ENCODE results near the gene PACSIN2. TPM values are rescaled to one million over a fixed set of nuclear protein-coding genes. Genes with fewer than 3 reads are reported as not detected.

The PACSIN2 gene
- total RNA-seq, 5 donors from 2014 or later (not counting 1 experiment from before 2014, with no cell fraction given) = 25.9 to 49.0 (median 40.4) TPM

- Histone ChIP-seq H3K27ac (ENCODE audit: low read length) (peak overlapping the region; percentile 60), H3K4me3 (ENCODE audit: control insufficient read depth in 1 of 2, extremely low read depth in 1 of 2, low read length in 1 of 2) (no peak overlapping the region), H3K9me3 (no peaks in the 10 kb centered on the region), H3K27me3 (replicated peaks in 1 of 2; ENCODE audit: control insufficient read depth in 2 of 2, extremely low read depth in 1 of 2, insufficient read depth in 2 of 2, low read length in 1 of 2) (no peaks in the 10 kb centered on the region), H3K36me3 (ENCODE audit: control insufficient read depth in 2 of 2, extremely low read depth in 1 of 2, insufficient read depth in 1 of 2, low read length in 1 of 2) (peaks cover 13 to 18% of the 10 kb centered on the region in 2 donors), H3K4me1 (ENCODE audit: control insufficient read depth in 1 of 2, extremely low read depth in 1 of 2, insufficient read depth in 2 of 2, low read length in 2 of 2) (peaks cover 15 to 67% of the 10 kb centered on the region in 2 experiments)
- POLR2A ChIA-PET = no interaction called here
- no peaks in the 10 kb centered on the region for H3K9me3 Mint-ChIP-seq
- 84% methylated on average over 8 of the region's 9 CpGs for WGBS (ENCODE audit: insufficient coverage)
- CTCF ChIA-PET = interaction anchor here (0.5 to 2.0 kb wide), 3 partner anchors 24 to 165 kb away, joined by 3 to 10 read pairs (median 6); no protein-coding TSS in a partner anchor
- H3K4me1 Mint-ChIP-seq = peaks cover 34 to 51% (median 38%) of the 10 kb centered on the region in 3 donors
- H3K4me3 Mint-ChIP-seq = peak overlapping the region in 1 of 3 donors; percentile 26
- ATAC-seq (replicated peaks in 1 of 4) = no peak
- peak overlapping the region; percentile 69 to 80 for H3K27ac Mint-ChIP-seq
- DNase-seq = no peak
- peaks cover 2% of the 10 kb centered on the region for H3K36me3 Mint-ChIP-seq
- no peaks in the 10 kb centered on the region for H3K27me3 Mint-ChIP-seq
These were observed 119.4 kb downstream of the PACSIN2 start for GRCh38 chr22:42895541-42895981.

DNA sequence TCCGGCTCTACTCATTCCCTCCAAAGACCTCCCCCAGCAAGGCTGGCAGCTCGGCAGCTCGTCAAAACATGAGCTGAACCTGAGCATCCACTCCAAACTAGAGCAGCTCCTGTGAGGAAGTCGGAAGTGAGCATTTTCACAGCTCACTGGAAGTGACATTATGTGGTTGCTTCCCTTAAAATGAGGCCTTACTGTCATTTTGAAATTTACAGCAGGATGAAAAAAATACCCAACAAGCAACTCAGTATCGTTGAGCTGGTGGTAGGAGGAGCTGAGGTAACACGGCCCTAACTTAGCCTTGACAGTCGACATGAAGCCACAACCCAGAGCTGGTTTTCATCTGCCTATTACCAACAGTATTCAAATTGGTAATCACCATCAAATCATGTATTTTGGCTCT is 119.9 kb downstream of the PACSIN2 start:
- peaks cover 15 to 72% of the 10 kb centered on the region in 2 experiments for H3K4me1 ChIP-seq (ENCODE audit: control insufficient read depth in 1 of 2, extremely low read depth in 1 of 2, insufficient read depth in 2 of 2, low read length in 2 of 2)
- peak overlapping the region; percentile 60 for H3K27ac ChIP-seq (ENCODE audit: low read length)
- no peaks in the 10 kb centered on the region for H3K9me3 ChIP-seq
- Mint-ChIP-seq H3K4me1 (peaks cover 34 to 51% (median 38%) of the 10 kb centered on the region in 3 donors), H3K36me3 (peaks cover 2% of the 10 kb centered on the region), H3K4me3 (peak overlapping the region in 1 of 3 donors; percentile 26), H3K27me3 (no peaks in the 10 kb centered on the region), H3K27ac (peak overlapping the region; percentile 69 to 80), H3K9me3 (no peaks in the 10 kb centered on the region)
- peak in 18 of 35 experiments; percentile 10 to 65 (median 20) for DNase-seq
- no peak overlapping the region for H3K4me3 ChIP-seq (ENCODE audit: control insufficient read depth in 1 of 2, extremely low read depth in 1 of 2, low read length in 1 of 2)
- 60% methylated on average over 3 of the region's 7 CpGs for WGBS (ENCODE audit: insufficient coverage)
- peaks cover 11 to 17% of the 10 kb centered on the region in 2 donors for H3K36me3 ChIP-seq (ENCODE audit: control insufficient read depth in 2 of 2, extremely low read depth in 1 of 2, insufficient read depth in 1 of 2, low read length in 1 of 2)
- ATAC-seq (replicated peaks in 1 of 4) = peak; percentile 31 to 82 (median 48)
- ChIA-PET POLR2A (interaction anchor here in 1 of 2 donors (0.6 kb wide), 1 partner anchor 8 kb away, joined by 3 read pairs; no protein-coding TSS in a partner anchor), CTCF (interaction anchor here in 1 of 2 donors (2.0 kb wide), 1 partner anchor 27 kb away, joined by 10 read pairs; no protein-coding TSS in a partner anchor)
- H3K27me3 ChIP-seq (replicated peaks in 1 of 2; ENCODE audit: control insufficient read depth in 2 of 2, extremely low read depth in 1 of 2, insufficient read depth in 2 of 2, low read length in 1 of 2) = no peaks in the 10 kb centered on the region

DNA sequence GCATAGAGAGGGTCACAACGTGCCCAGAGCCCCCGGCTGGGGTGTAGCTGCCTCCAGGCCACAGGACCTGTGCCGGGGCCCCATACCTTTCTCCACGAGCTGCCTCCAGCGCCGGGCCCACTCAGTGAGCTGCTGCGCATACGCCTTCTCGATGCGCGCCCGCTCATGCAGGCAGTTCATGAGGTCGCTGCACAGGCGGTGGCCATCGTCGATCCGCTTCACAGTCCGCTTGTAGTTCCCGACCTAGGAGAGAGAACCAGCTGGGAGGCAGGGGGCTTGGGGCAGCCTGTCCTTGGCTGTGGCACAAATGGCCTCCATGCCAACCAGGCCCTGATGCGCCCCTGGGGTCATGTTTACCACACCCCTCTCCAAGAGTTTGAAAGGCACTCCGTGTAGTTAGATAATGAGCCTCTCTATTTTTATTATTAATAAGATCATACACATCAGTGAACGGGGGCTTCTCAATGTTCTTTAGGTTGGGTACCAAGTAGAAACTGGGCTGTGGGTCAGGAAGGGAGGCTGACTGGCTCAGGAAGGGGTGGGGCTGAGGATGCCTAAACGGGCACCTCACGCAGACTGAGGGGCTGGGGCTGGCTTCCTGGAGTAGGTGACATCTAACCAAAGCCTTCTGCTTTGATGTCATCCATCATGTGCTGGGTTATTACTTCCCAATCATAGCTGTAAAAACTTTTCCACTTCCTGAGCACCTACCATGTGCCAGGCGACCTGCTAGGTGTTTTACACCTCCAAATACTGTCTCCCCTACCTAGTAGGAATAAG is 121.4 kb downstream of the PACSIN2 start:
- no peaks in the 10 kb centered on the region for H3K27me3 ChIP-seq (replicated peaks in 1 of 2; ENCODE audit: control insufficient read depth in 2 of 2, extremely low read depth in 1 of 2, insufficient read depth in 2 of 2, low read length in 1 of 2)
- peaks cover 37 to 59% (median 41%) of the 10 kb centered on the region in 3 donors for H3K4me1 Mint-ChIP-seq
- peak in 3 of 4 experiments; percentile 36 to 55 (median 49) for ATAC-seq (replicated peaks in 1 of 4)
- H3K27me3 Mint-ChIP-seq = no peaks in the 10 kb centered on the region
- H3K36me3 Mint-ChIP-seq = peaks cover 13% of the 10 kb centered on the region
- peak in 9 of 35 experiments; percentile 3 to 49 (median 9) for DNase-seq
- H3K36me3 ChIP-seq (ENCODE audit: control insufficient read depth in 2 of 2, extremely low read depth in 1 of 2, insufficient read depth in 1 of 2, low read length in 1 of 2) = peaks cover 13 to 24% of the 10 kb centered on the region in 2 donors
- CTCF ChIA-PET = interaction anchor here in 1 of 2 donors (2.0 kb wide), 1 partner anchor 26 kb away, joined by 10 read pairs; no protein-coding TSS in a partner anchor
- H3K4me3 ChIP-seq (ENCODE audit: control insufficient read depth in 1 of 2, extremely low read depth in 1 of 2, low read length in 1 of 2) = no peak overlapping the region
- H3K4me1 ChIP-seq (ENCODE audit: control insufficient read depth in 1 of 2, extremely low read depth in 1 of 2, insufficient read depth in 2 of 2, low read length in 2 of 2) = peaks cover 15 to 85% of the 10 kb centered on the region in 2 experiments
- H3K27ac Mint-ChIP-seq = peak overlapping the region in 1 of 2 donors; percentile 74
- H3K9me3 ChIP-seq = no peaks in the 10 kb centered on the region
- 88% methylated on average over 21 of the region's 25 CpGs for WGBS (ENCODE audit: insufficient coverage)
- POLR2A ChIA-PET = no interaction called here
- H3K9me3 Mint-ChIP-seq = no peaks in the 10 kb centered on the region
- H3K4me3 Mint-ChIP-seq = no peak overlapping the region
- H3K27ac ChIP-seq (ENCODE audit: low read length) = peak overlapping the region; percentile 5

DNA sequence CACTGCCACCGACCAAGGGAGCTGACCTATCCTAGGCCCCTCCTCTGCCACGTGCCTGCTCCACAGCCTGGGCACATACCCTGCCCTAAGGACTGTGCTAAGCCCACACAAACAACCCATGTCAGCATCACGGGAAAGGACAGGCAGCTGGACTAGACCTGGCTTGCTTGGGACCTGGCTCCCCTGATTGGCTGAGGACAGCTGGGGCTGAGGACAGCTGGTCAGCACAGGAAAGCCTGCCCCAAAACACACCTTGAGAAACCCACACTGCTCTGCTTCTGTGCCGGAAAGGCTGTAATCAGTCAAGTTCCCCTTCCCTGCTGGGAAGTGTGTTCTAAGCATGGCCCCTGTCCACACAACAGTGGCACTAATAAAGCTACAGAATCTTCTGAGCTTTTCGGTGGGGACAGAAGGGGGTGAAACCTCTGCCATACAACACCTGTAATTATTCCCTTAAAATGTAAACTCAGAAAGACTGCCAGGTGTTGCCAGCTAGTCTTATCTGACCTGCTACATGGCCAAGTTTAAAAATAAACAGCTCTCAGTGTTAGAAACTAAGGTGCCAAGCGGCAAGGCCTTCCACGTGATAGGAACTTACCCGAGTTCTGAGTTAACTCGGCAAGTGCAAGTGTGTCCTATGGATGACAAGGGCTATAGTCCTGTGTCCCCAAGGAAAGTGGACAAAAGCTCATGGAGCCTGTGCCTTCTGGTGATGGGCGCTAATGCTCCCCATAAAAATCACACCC is 122.2 kb downstream of the PACSIN2 start:
- Histone ChIP-seq H3K9me3 (no peaks in the 10 kb centered on the region), H3K27ac (ENCODE audit: low read length) (no peak overlapping the region), H3K4me1 (ENCODE audit: control insufficient read depth in 1 of 2, extremely low read depth in 1 of 2, insufficient read depth in 2 of 2, low read length in 2 of 2) (peaks cover 15 to 89% of the 10 kb centered on the region in 2 experiments), H3K36me3 (ENCODE audit: control insufficient read depth in 2 of 2, extremely low read depth in 1 of 2, insufficient read depth in 1 of 2, low read length in 1 of 2) (peaks cover 13 to 31% of the 10 kb centered on the region in 2 donors), H3K27me3 (replicated peaks in 1 of 2; ENCODE audit: control insufficient read depth in 2 of 2, extremely low read depth in 1 of 2, insufficient read depth in 2 of 2, low read length in 1 of 2) (no peaks in the 10 kb centered on the region), H3K4me3 (ENCODE audit: control insufficient read depth in 1 of 2, extremely low read depth in 1 of 2, low read length in 1 of 2) (no peak overlapping the region)
- peak in 1 of 35 experiments; percentile 16 for DNase-seq
- 93% methylated on average over 7 of the region's 10 CpGs for WGBS (ENCODE audit: insufficient coverage)
- Mint-ChIP-seq H3K27me3 (no peaks in the 10 kb centered on the region), H3K4me3 (no peak overlapping the region), H3K36me3 (peaks cover 19% of the 10 kb centered on the region), H3K4me1 (peaks cover 41 to 64% (median 42%) of the 10 kb centered on the region in 3 donors), H3K9me3 (no peaks in the 10 kb centered on the region), H3K27ac (no peak overlapping the region)
- ATAC-seq (replicated peaks in 1 of 4) = no peak
- ChIA-PET CTCF (interaction anchor here in 1 of 2 donors (0.6 kb wide), 1 partner anchor 32 kb away, joined by 4 read pairs; no protein-coding TSS in a partner anchor), POLR2A (no interaction called here)

- no peak for ATAC-seq (replicated peaks in 1 of 4)
- Mint-ChIP-seq H3K27ac (peak overlapping the region in 1 of 2 donors; percentile 28), H3K9me3 (no peaks in the 10 kb centered on the region), H3K27me3 (no peaks in the 10 kb centered on the region), H3K4me3 (no peak overlapping the region), H3K4me1 (peaks cover 36 to 58% (median 42%) of the 10 kb centered on the region in 3 donors), H3K36me3 (peaks cover 22% of the 10 kb centered on the region)
- no peak for DNase-seq
- no peaks in the 10 kb centered on the region for H3K9me3 ChIP-seq
- no peak overlapping the region for H3K27ac ChIP-seq (ENCODE audit: low read length)
- peaks cover 16 to 37% of the 10 kb centered on the region in 2 donors for H3K36me3 ChIP-seq (ENCODE audit: control insufficient read depth in 2 of 2, extremely low read depth in 1 of 2, insufficient read depth in 1 of 2, low read length in 1 of 2)
- H3K4me3 ChIP-seq (ENCODE audit: control insufficient read depth in 1 of 2, extremely low read depth in 1 of 2, low read length in 1 of 2) = no peak overlapping the region
- WGBS (ENCODE audit: insufficient coverage) = 87% methylated on average over 8 of the region's 9 CpGs
- peaks cover 15 to 86% of the 10 kb centered on the region in 2 experiments for H3K4me1 ChIP-seq (ENCODE audit: control insufficient read depth in 1 of 2, extremely low read depth in 1 of 2, insufficient read depth in 2 of 2, low read length in 2 of 2)
- CTCF ChIA-PET = interaction anchor here in 1 of 2 donors (0.6 kb wide), 1 partner anchor 33 kb away, joined by 4 read pairs; no protein-coding TSS in a partner anchor
- POLR2A ChIA-PET = no interaction called here
- H3K27me3 ChIP-seq (replicated peaks in 1 of 2; ENCODE audit: control insufficient read depth in 2 of 2, extremely low read depth in 1 of 2, insufficient read depth in 2 of 2, low read length in 1 of 2) = no peaks in the 10 kb centered on the region
These were observed 122.8 kb downstream of the PACSIN2 start for GRCh38 chr22:42892156-42892555.

- DNase-seq = no peak
- Histone ChIP-seq H3K27me3 (replicated peaks in 1 of 2; ENCODE audit: control insufficient read depth in 2 of 2, extremely low read depth in 1 of 2, insufficient read depth in 2 of 2, low read length in 1 of 2) (no peaks in the 10 kb centered on the region), H3K27ac (ENCODE audit: low read length) (no peak overlapping the region), H3K4me1 (ENCODE audit: control insufficient read depth in 1 of 2, extremely low read depth in 1 of 2, insufficient read depth in 2 of 2, low read length in 2 of 2) (peaks cover 15 to 82% of the 10 kb centered on the region in 2 experiments), H3K36me3 (ENCODE audit: control insufficient read depth in 2 of 2, extremely low read depth in 1 of 2, insufficient read depth in 1 of 2, low read length in 1 of 2) (peaks cover 20 to 42% of the 10 kb centered on the region in 2 donors), H3K9me3 (no peaks in the 10 kb centered on the region), H3K4me3 (ENCODE audit: control insufficient read depth in 1 of 2, extremely low read depth in 1 of 2, low read length in 1 of 2) (no peak overlapping the region)
- CTCF ChIA-PET = interaction anchor here in 1 of 2 donors (0.6 kb wide), 1 partner anchor 33 kb away, joined by 4 read pairs; no protein-coding TSS in a partner anchor
- Mint-ChIP-seq H3K9me3 (no peaks in the 10 kb centered on the region), H3K36me3 (peaks cover 22% of the 10 kb centered on the region), H3K4me3 (no peak overlapping the region), H3K27me3 (no peaks in the 10 kb centered on the region), H3K4me1 (peaks cover 33 to 57% (median 42%) of the 10 kb centered on the region in 3 donors), H3K27ac (no peak overlapping the region)
- POLR2A ChIA-PET = no interaction called here
- WGBS (ENCODE audit: insufficient coverage) = no CpG with 5 or more reads among the region's 3 CpGs
- ATAC-seq (replicated peaks in 1 of 4) = no peak
These were observed 123.3 kb downstream of the PACSIN2 start for GRCh38 chr22:42891696-42892095.

Data from T-cell (primary cell).